H1 (cell line): ENCODE measurements around the gene HPN. TPM values are rescaled to one million over a fixed set of nuclear protein-coding genes. Genes with fewer than 3 reads are reported as not detected.

Experiments used
- CHD2 ChIP-seq: IDR thresholded peaks from 2 replicates; pipeline ENCODE4 v1.6.1; 2012; ENCODE audit warnings: low read length, improper control_type of control experiment
- CTCF ChIP-seq, 3 experiments: IDR thresholded peaks; 1 replicate in 2 of 3; 2 replicates in 1 of 3; pipeline versions ENCODE4 v1.5.1 to v1.6.1; 2011; ENCODE audit warnings: low read length in 3 of 3, mild to moderate bottlenecking in 3 of 3, inconsistent platforms in 2 of 3, low read depth in 1 of 3, moderate library complexity in 1 of 3; ENCODE audit not compliant: insufficient read depth in 1 of 3; ENCODE audit errors: control extremely low read depth in 1 of 3
- EP300 ChIP-seq, 2 experiments: IDR thresholded peaks; 1 replicate in 1 of 2; 2 replicates in 1 of 2; pipeline ENCODE4 v1.6.1; 2011 to 2012; ENCODE audit warnings: low read depth in 2 of 2, low read length in 2 of 2, mild to moderate bottlenecking in 2 of 2, borderline replicate concordance in 1 of 2, inconsistent platforms in 1 of 2, moderate library complexity in 1 of 2
- FOSL1 ChIP-seq: IDR thresholded peaks from 2 replicates; pipeline ENCODE4 v1.6.1; 2011; ENCODE audit warnings: mild to moderate bottlenecking, low read depth, low read length, moderate library complexity; ENCODE audit not compliant: insufficient read depth
- GTF2F1 ChIP-seq: IDR thresholded peaks from 2 replicates; pipeline ENCODE4 v1.6.1; 2012; ENCODE audit warnings: low read depth, low read length, improper control_type of control experiment, borderline replicate concordance
- HDAC2 ChIP-seq, 2 experiments: fragments of 300-600 bp in 1 of 2; sonication (generic) in 1 of 2; IDR thresholded peaks; 2 replicates each; pipeline ENCODE4 v1.6.1; 2011 to 2012; ENCODE audit warnings: low read depth in 2 of 2, low read length in 2 of 2, mild to moderate bottlenecking in 2 of 2, moderate library complexity in 2 of 2, borderline replicate concordance in 1 of 2, inconsistent platforms in 1 of 2
- KDM1A ChIP-seq: fragments of 200-600, 300-600 bp; sonication (generic); IDR thresholded peaks from 2 replicates; pipeline ENCODE4 v1.7.1; 2016; ENCODE audit warnings: mild to moderate bottlenecking, low read length, borderline replicate concordance
- KDM5A ChIP-seq: fragments of 200-600 bp; IDR thresholded peaks from 2 replicates; pipeline ENCODE4 v1.7.1; 2012; ENCODE audit warnings: mild to moderate bottlenecking, low read length, inconsistent platforms, mixed read lengths
- MAFK ChIP-seq: IDR thresholded peaks from 2 replicates; pipeline ENCODE4 v1.6.1; 2012; ENCODE audit warnings: low read depth, mild to moderate bottlenecking, improper control_type of control experiment, low read length
- NANOG ChIP-seq: IDR thresholded peaks from 2 replicates; pipeline ENCODE4 v1.6.1; 2011; ENCODE audit warnings: low read length, low read depth, mild to moderate bottlenecking, inconsistent platforms; ENCODE audit not compliant: insufficient read depth, poor library complexity, severe bottlenecking
- PHF8 ChIP-seq: fragments of 200-600 bp; sonication (generic); conservative IDR thresholded peaks from 2 replicates; pipeline ENCODE4 v1.7.1; 2012; ENCODE audit warnings: low read depth, mild to moderate bottlenecking, inconsistent platforms, low read length, moderate library complexity
- POLR2A ChIP-seq, 2 experiments: IDR thresholded peaks; 1 replicate in 1 of 2; 2 replicates in 1 of 2; pipeline ENCODE4 v1.6.1; 2011; ENCODE audit warnings: low read depth in 2 of 2, low read length in 2 of 2, mild to moderate bottlenecking in 2 of 2; ENCODE audit errors: control extremely low read depth in 1 of 2
- POLR2AphosphoS5 ChIP-seq: IDR thresholded peaks from 2 replicates; pipeline ENCODE4 v1.6.1; 2011; ENCODE audit warnings: low read depth, low read length
- POU5F1 ChIP-seq: IDR thresholded peaks from 2 replicates; pipeline ENCODE4 v1.6.1; 2011; ENCODE audit warnings: low read depth, mild to moderate bottlenecking, low read length, moderate library complexity
- SIRT6 ChIP-seq: IDR thresholded peaks from one replicate; pipeline ENCODE4 v1.7.1; 2012; ENCODE audit warnings: low read length, inconsistent platforms
- SP2 ChIP-seq: IDR thresholded peaks from 2 replicates; pipeline ENCODE4 v1.6.1; 2012; ENCODE audit warnings: mild to moderate bottlenecking, low read length, inconsistent platforms
- SRF ChIP-seq: IDR thresholded peaks from 2 replicates; pipeline ENCODE4 v1.6.1; 2011; ENCODE audit warnings: mild to moderate bottlenecking, low read depth, low read length, moderate library complexity
- TAF1 ChIP-seq: IDR thresholded peaks from 2 replicates; pipeline ENCODE4 v1.6.1; 2011; ENCODE audit warnings: mild to moderate bottlenecking, low read depth, low read length
- TAF7 ChIP-seq: optimal IDR thresholded peaks from 2 replicates; pipeline ENCODE3; 2011; ENCODE audit warnings: low read depth, mild to moderate bottlenecking, inconsistent platforms, low read length, moderate library complexity, borderline replicate concordance
- USF2 ChIP-seq: IDR thresholded peaks from 2 replicates; pipeline ENCODE4 v1.6.1; 2011; ENCODE audit warnings: low read length, improper control_type of control experiment
- ZNF274 ChIP-seq: IDR thresholded peaks from 2 replicates; pipeline ENCODE4 v1.7.0; 2012; ENCODE audit warnings: low read length, borderline replicate concordance; ENCODE audit errors: extremely low read depth
- polyA plus RNA-seq, 7 experiments: library from polyadenylated mRNA; depleted of rRNA in 3 of 7; stranded (reverse) in 5 of 7; unstranded in 2 of 7; fragments of >200 nt in 5 of 7; fragments of 200-250 nt in 2 of 7; gene quantifications; 1 replicate in 5 of 7; 2 replicates in 1 of 7; 4 replicates in 1 of 7; pipeline versions ENCODE4 v1.2.1 to v1.2.3, GENCODE V29; 2011 to 2013; ENCODE audit warnings: missing spikeins in 2 of 7, mixed read lengths in 2 of 7
- total RNA-seq: library from RNA; stranded (reverse); fragmentation: NEBNext Ultra II Directional; extraction: Animal tissue kit (Norgen Biotek cat#: 25700); gene quantifications from 2 replicates; pipeline ENCODE4 v1.2.1, GENCODE V29; 2021

HPN gene
- total and polyA plus RNA-seq, 2 of the 8 experiments (the other 6 are each of a cell fraction or from before 2014, with no cell fraction given): 14.7 to 33.7 TPM

- no peak for TF ChIP-seq PHF8
- TF ChIP-seq MAFK: no peak
- peak; percentile 96 to 98 (median 98) for TF ChIP-seq CTCF (IDR thresholded peaks at IDR 0.05; ENCODE audit: control extremely low read depth in 1 of 3, insufficient read depth in 1 of 3, low read depth in 1 of 3, low read length in 3 of 3)
- TF ChIP-seq EP300 (IDR thresholded peaks at IDR 0.05; ENCODE audit: borderline replicate concordance in 1 of 2, low read depth in 2 of 2, low read length in 2 of 2): no peak
- peak in 1 of 2 experiments; percentile 34; a peak in 2 of 3 replicates for TF ChIP-seq POLR2A (IDR thresholded peaks at IDR 0.05; ENCODE audit: control extremely low read depth in 1 of 2, low read depth in 2 of 2, low read length in 2 of 2)
- no peak for TF ChIP-seq HDAC2 (IDR thresholded peaks at IDR 0.05; ENCODE audit: borderline replicate concordance in 1 of 2, low read depth in 2 of 2, low read length in 2 of 2)
- TF ChIP-seq SIRT6: no peak
- TF ChIP-seq TAF1: no peak
- no peak for TF ChIP-seq NANOG
- TF ChIP-seq GTF2F1: no peak
- no peak for TF ChIP-seq KDM5A
- no peak for TF ChIP-seq POU5F1
- no peak for TF ChIP-seq KDM1A
- TF ChIP-seq CHD2: no peak
- peak; percentile 45; the same call in 1 of the 2 replicates for TF ChIP-seq USF2
- TF ChIP-seq SP2: no peak
- peak; percentile 37; the same call in 1 of the 2 replicates for TF ChIP-seq POLR2AphosphoS5
- TF ChIP-seq FOSL1: no peak
- no peak for TF ChIP-seq TAF7
- no peak for TF ChIP-seq ZNF274
- TF ChIP-seq SRF: no peak
Observed at GRCh38 chr19:35013041-35013819, 28.3 kb upstream of the HPN start (continued).
